HCT116 (cell line): ENCODE data around the gene CST2. TPM values are rescaled to one million over a fixed set of nuclear protein-coding genes. Genes with fewer than 3 reads are reported as not detected.

Experiments
- ATAC-seq: fragments of 200-7000 bp; cut with Tn5 transposase; 2 replicates; pipeline ENCODE4 v1.9.1; 2020; ENCODE audit warnings: mild to moderate bottlenecking, moderate library complexity
- BruUV-seq: library from RNA; stranded (reverse); fragments of 400-500 nt; replicated peaks from 2 replicates; lab custom pipeline; 2021; lab: Mats Ljungman, UMichigan
- CTCF ChIA-PET: fragments of 300-600 bp; sonication (Branson Sonifier 250); formaldehyde crosslinking; loops from one replicate; lab custom pipeline; 2021; ENCODE audit warnings: antibody characterized with exemption; lab: Charles Lee
- POLR2A ChIA-PET: fragments of 300-600, 350-600 bp; sonication (Branson Sonifier 250); formaldehyde crosslinking; loops from one replicate; lab custom pipeline; 2021; ENCODE audit warnings: antibody characterized with exemption; lab: Charles Lee
- RAD21 ChIA-PET, 2 experiments: fragments of 300-600 bp; sonication (Branson Sonifier 250); formaldehyde crosslinking; loops; one replicate each; lab custom pipeline; 2023; ENCODE audit warnings: low total read pairs in 2 of 2; ENCODE audit not compliant: uncharacterized antibody in 2 of 2, unreplicated experiment in 2 of 2, low non-redundant PET in 1 of 2; lab: Charles Lee
- DNase-seq: peaks from one replicate; pipeline ENCODE4 v3.0.0-alpha.2; 2010; ENCODE audit warnings: low read depth, low spot score
- H2AFZ ChIP-seq: fragments of 200-600 bp; shearing (Covaris generic), sonication (generic); 2 replicates; pipeline ENCODE4 v1.6.1; 2017; ENCODE audit warnings: low read depth, mixed run types, mixed read lengths, antibody characterized with exemption, low read length; ENCODE audit not compliant: poor library complexity, severe bottlenecking
- H3K27ac ChIP-seq: 2 replicates; pipeline ENCODE4 v1.5.1; 2012; ENCODE audit warnings: low read depth, low read length
- H3K27me3 ChIP-seq: fragments of 200-600 bp; sonication (generic); 2 replicates; pipeline ENCODE4 v1.6.1; 2016; ENCODE audit warnings: mixed run types, low read length, mixed read lengths; ENCODE audit not compliant: insufficient read depth
- H3K36me3 ChIP-seq, 2 experiments: fragments of 200-500 bp in 1 of 2; fragments of 200-600 bp in 1 of 2; sonication (Bioruptor generic) in 1 of 2; sonication (generic) in 1 of 2; 2 replicates each; pipeline versions ENCODE4 v1.5.1 to v1.6.1; 2014 to 2016; ENCODE audit warnings: low read length in 2 of 2, inconsistent platforms in 1 of 2, mixed read lengths in 1 of 2, mixed run types in 1 of 2; ENCODE audit not compliant: insufficient read depth in 2 of 2, control insufficient read depth in 1 of 2
- H3K4me1 ChIP-seq, 2 experiments: fragments of 200-600 bp in 1 of 2; sonication (generic) in 1 of 2; 2 replicates each; pipeline versions ENCODE4 v1.5.1 to v1.6.1; 2012 to 2017; ENCODE audit warnings: low read length in 2 of 2, inconsistent platforms in 1 of 2, mild to moderate bottlenecking in 1 of 2, mixed read lengths in 1 of 2, mixed run types in 1 of 2, moderate library complexity in 1 of 2; ENCODE audit not compliant: insufficient read depth in 2 of 2, control insufficient read depth in 1 of 2
- H3K4me2 ChIP-seq: fragments of 200-600 bp; sonication (generic); 2 replicates; pipeline ENCODE4 v1.6.1; 2017; ENCODE audit warnings: mixed run types, low read length, mixed read lengths
- H3K4me3 ChIP-seq, 2 experiments: fragments of 200-600 bp in 1 of 2; sonication (generic) in 1 of 2; replicated peaks in 1 of 2; 2 replicates each; pipeline ENCODE4 v1.5.1; 2011 to 2016; ENCODE audit warnings: low read length in 2 of 2, control low read depth in 1 of 2, low read depth in 1 of 2, mild to moderate bottlenecking in 1 of 2, mixed read lengths in 1 of 2, mixed run types in 1 of 2
- H3K79me2 ChIP-seq: fragments of 200-600 bp; sonication (generic); 2 replicates; pipeline ENCODE4 v1.6.1; 2017; ENCODE audit warnings: mild to moderate bottlenecking, mixed run types, low read length, moderate library complexity, mixed read lengths; ENCODE audit not compliant: insufficient read depth
- H3K9ac ChIP-seq: fragments of 200-600 bp; sonication (generic); 2 replicates; pipeline ENCODE4 v1.6.1; 2016; ENCODE audit warnings: low read length, mixed read lengths
- H3K9me2 ChIP-seq: fragments of 200-600 bp; sonication (generic), shearing (Covaris generic); 2 replicates; pipeline ENCODE4 v1.6.1; 2017; ENCODE audit warnings: mixed run types, mild to moderate bottlenecking, moderate library complexity; ENCODE audit not compliant: insufficient read depth
- H3K9me3 ChIP-seq, 2 experiments: fragments of 200-500 bp in 1 of 2; fragments of 200-600 bp in 1 of 2; sonication (Bioruptor generic) in 1 of 2; sonication (generic) in 1 of 2; 2 replicates each; pipeline ENCODE4 v1.6.1; 2014 to 2017; ENCODE audit warnings: low read length in 2 of 2, mixed read lengths in 2 of 2, inconsistent platforms in 1 of 2, low read depth in 1 of 2, mild to moderate bottlenecking in 1 of 2, mixed run types in 1 of 2, moderate library complexity in 1 of 2; ENCODE audit not compliant: control insufficient read depth in 1 of 2, insufficient read depth in 1 of 2
- H4K20me1 ChIP-seq: fragments of 200-600 bp; sonication (generic), shearing (Covaris generic); 2 replicates; pipeline ENCODE4 v1.6.1; 2017; ENCODE audit warnings: mixed run types, mild to moderate bottlenecking, moderate library complexity; ENCODE audit not compliant: insufficient read depth
- CBX3 ChIP-seq: IDR thresholded peaks from 2 replicates; pipeline ENCODE4 v1.6.1; 2012; ENCODE audit warnings: low read depth
- CEBPB ChIP-seq: IDR thresholded peaks from 2 replicates; pipeline ENCODE4 v1.6.1; 2012; ENCODE audit warnings: low read depth
- EGR1 ChIP-seq: IDR thresholded peaks from 2 replicates; pipeline ENCODE4 v1.6.1; 2012; ENCODE audit warnings: low read depth
- ELF1 ChIP-seq: IDR thresholded peaks from 2 replicates; pipeline ENCODE4 v1.6.1; 2012; ENCODE audit warnings: low read depth, borderline replicate concordance
- EZH2phosphoT487 ChIP-seq: fragments of 200-600 bp; IDR thresholded peaks from 2 replicates; pipeline ENCODE4 v1.6.1; 2018; ENCODE audit warnings: antibody characterized with exemption, borderline replicate concordance
- POLR2A ChIP-seq: IDR thresholded peaks from 2 replicates; pipeline ENCODE4 v1.7.0; 2011; ENCODE audit warnings: borderline replicate concordance; ENCODE audit not compliant: insufficient read depth, insufficient read length; ENCODE audit errors: extremely low read depth
- RAD21 ChIP-seq: IDR thresholded peaks from 2 replicates; pipeline ENCODE4 v1.6.1; 2012; ENCODE audit warnings: low read depth, mild to moderate bottlenecking
- SIN3A ChIP-seq: IDR thresholded peaks from 2 replicates; pipeline ENCODE4 v1.6.1; 2012; ENCODE audit warnings: low read depth
- SP1 ChIP-seq: IDR thresholded peaks from 2 replicates; pipeline ENCODE4 v1.6.1; 2012; ENCODE audit warnings: low read depth
- SRF ChIP-seq: IDR thresholded peaks from 2 replicates; pipeline ENCODE4 v1.6.1; 2012; ENCODE audit warnings: low read depth
- TCF7L2 ChIP-seq: IDR thresholded peaks from 2 replicates; pipeline ENCODE4 v1.7.0; 2011; ENCODE audit warnings: borderline replicate concordance, inconsistent platforms; ENCODE audit not compliant: insufficient read depth, insufficient read length; ENCODE audit errors: extremely low read depth
- YY1 ChIP-seq: IDR thresholded peaks from 2 replicates; pipeline ENCODE4 v1.6.1; 2011; ENCODE audit warnings: low read length, low read depth, moderate library complexity, mild to moderate bottlenecking; ENCODE audit not compliant: insufficient replicate concordance; ENCODE audit errors: extremely low read depth
- ZFX ChIP-seq: fragments of 450-650 bp; IDR thresholded peaks from 2 replicates; pipeline ENCODE4 v1.6.1; 2017
- ZNF274 ChIP-seq: fragments of 200-500 bp; sonication (Bioruptor generic); IDR thresholded peaks from 2 replicates; pipeline ENCODE4 v1.6.1; 2014; ENCODE audit warnings: mild to moderate bottlenecking, low read depth, low read length, inconsistent platforms
- intact Hi-C: fragments of 100-400 bp; cut with micrococcal nuclease; formaldehyde crosslinking; loops from 2 replicates; pipeline ENCODE4 v1.10.0; 2022
- total RNA-seq: library from RNA; stranded (reverse); gene quantifications from one replicate; pipeline ENCODE4 v1.2.1, GENCODE V29; 2021; ENCODE audit not compliant: unreplicated experiment
- TF ChIP-seq, protein P1 (sequence below): IDR thresholded peaks from 2 replicates; pipeline ENCODE4 v1.6.1; 2012
- TF ChIP-seq, protein P2 (sequence below): IDR thresholded peaks from 2 replicates; pipeline ENCODE4 v1.6.1; 2012
- TF ChIP-seq, protein P3 (sequence below): IDR thresholded peaks from 2 replicates; pipeline ENCODE4 v1.6.1; 2012; ENCODE audit warnings: low read depth
- TF ChIP-seq, protein P4 (sequence below), 3 experiments: fragments of 200-600 bp in 1 of 3; sonication (generic) in 1 of 3; IDR thresholded peaks in 2 of 3; conservative IDR thresholded peaks in 1 of 3; 2 replicates each; pipeline ENCODE4 v1.5.1; 2012 to 2017; ENCODE audit warnings: low read depth in 2 of 3, low read length in 2 of 3, antibody characterized with exemption in 1 of 3, borderline replicate concordance in 1 of 3, control low read depth in 1 of 3, mild to moderate bottlenecking in 1 of 3, mixed read lengths in 1 of 3, mixed run types in 1 of 3, moderate library complexity in 1 of 3; ENCODE audit not compliant: insufficient read depth in 1 of 3

Gene CST2
- total RNA-seq, 1 experiment from 2014 or later, result not detected

DNA sequence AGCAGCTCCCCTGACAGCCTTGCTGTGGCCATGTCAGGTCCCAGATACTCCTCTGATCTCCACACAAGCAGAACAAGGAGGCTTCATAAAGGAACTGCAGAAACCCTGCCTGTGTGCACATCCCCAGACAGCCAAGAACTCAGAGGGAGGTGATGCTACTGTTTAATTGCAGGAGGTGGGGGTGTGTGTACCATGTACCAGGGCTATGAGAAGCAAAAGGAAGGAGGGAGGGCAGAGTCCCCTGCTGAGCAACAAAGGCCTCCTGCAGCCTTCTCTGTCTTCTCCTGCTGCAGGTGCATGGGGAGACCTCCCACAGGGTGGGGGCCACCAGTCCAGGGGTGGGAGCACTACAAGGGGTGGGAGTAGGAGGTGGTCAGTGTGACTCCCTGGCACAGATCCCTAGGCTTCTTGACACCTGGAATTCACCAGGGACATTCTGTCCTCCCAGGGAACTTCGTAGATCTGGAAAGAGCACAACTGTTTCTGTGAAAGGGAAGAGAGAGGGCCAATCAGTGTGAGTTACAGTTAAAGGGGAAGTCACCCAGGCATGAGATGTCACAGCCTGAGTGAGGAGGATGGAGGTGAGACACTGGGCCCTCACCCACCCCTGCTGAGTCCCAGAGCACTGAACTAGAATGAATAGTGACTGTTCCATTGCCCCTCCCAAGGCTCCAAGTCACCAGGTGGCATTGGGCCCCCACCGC is 2.8 kb downstream of the CST2 start:
- H3K27ac ChIP-seq, result no peak overlapping the region
- H3K36me3 ChIP-seq, result no peaks in the 10 kb centered on the region
- H2AFZ ChIP-seq, result no peak overlapping the region
- BruUV-seq, result no TSS peak
- H3K27me3 ChIP-seq, result 0 out of 2 replicates have a peak, but pooled peaks cover 2% of the 10 kb centered on the region
- ATAC-seq, result no peak
- ChIA-PET CTCF (no interaction called here), RAD21 (no interaction called here), POLR2A (no interaction called here)
- H3K4me1 ChIP-seq, result no peaks in the 10 kb centered on the region
- no peak for TF ChIP-seq CEBPB
- TF ChIP-seq ZFX, result no peak
- no peak for TF ChIP-seq EGR1
- TF ChIP-seq SP1, result no peak
- no peak for TF ChIP-seq ZNF274
- no peak for TF ChIP-seq TCF7L2
- TF ChIP-seq, protein P1, sequence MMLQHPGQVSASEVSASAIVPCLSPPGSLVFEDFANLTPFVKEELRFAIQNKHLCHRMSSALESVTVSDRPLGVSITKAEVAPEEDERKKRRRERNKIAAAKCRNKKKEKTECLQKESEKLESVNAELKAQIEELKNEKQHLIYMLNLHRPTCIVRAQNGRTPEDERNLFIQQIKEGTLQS, result no peak
- no peak for TF ChIP-seq CBX3
- TF ChIP-seq SRF, result no peak
- no peak for TF ChIP-seq RAD21
- TF ChIP-seq POLR2A, result no peak
- TF ChIP-seq ELF1, result no peak
- TF ChIP-seq YY1, result no peak
- TF ChIP-seq EZH2phosphoT487, result no peak
- TF ChIP-seq, protein P2, sequence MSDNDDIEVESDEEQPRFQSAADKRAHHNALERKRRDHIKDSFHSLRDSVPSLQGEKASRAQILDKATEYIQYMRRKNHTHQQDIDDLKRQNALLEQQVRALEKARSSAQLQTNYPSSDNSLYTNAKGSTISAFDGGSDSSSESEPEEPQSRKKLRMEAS, result no peak
- TF ChIP-seq, protein P3, sequence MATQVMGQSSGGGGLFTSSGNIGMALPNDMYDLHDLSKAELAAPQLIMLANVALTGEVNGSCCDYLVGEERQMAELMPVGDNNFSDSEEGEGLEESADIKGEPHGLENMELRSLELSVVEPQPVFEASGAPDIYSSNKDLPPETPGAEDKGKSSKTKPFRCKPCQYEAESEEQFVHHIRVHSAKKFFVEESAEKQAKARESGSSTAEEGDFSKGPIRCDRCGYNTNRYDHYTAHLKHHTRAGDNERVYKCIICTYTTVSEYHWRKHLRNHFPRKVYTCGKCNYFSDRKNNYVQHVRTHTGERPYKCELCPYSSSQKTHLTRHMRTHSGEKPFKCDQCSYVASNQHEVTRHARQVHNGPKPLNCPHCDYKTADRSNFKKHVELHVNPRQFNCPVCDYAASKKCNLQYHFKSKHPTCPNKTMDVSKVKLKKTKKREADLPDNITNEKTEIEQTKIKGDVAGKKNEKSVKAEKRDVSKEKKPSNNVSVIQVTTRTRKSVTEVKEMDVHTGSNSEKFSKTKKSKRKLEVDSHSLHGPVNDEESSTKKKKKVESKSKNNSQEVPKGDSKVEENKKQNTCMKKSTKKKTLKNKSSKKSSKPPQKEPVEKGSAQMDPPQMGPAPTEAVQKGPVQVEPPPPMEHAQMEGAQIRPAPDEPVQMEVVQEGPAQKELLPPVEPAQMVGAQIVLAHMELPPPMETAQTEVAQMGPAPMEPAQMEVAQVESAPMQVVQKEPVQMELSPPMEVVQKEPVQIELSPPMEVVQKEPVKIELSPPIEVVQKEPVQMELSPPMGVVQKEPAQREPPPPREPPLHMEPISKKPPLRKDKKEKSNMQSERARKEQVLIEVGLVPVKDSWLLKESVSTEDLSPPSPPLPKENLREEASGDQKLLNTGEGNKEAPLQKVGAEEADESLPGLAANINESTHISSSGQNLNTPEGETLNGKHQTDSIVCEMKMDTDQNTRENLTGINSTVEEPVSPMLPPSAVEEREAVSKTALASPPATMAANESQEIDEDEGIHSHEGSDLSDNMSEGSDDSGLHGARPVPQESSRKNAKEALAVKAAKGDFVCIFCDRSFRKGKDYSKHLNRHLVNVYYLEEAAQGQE, result no peak
- no peak for TF ChIP-seq SIN3A
- TF ChIP-seq, protein P4, sequence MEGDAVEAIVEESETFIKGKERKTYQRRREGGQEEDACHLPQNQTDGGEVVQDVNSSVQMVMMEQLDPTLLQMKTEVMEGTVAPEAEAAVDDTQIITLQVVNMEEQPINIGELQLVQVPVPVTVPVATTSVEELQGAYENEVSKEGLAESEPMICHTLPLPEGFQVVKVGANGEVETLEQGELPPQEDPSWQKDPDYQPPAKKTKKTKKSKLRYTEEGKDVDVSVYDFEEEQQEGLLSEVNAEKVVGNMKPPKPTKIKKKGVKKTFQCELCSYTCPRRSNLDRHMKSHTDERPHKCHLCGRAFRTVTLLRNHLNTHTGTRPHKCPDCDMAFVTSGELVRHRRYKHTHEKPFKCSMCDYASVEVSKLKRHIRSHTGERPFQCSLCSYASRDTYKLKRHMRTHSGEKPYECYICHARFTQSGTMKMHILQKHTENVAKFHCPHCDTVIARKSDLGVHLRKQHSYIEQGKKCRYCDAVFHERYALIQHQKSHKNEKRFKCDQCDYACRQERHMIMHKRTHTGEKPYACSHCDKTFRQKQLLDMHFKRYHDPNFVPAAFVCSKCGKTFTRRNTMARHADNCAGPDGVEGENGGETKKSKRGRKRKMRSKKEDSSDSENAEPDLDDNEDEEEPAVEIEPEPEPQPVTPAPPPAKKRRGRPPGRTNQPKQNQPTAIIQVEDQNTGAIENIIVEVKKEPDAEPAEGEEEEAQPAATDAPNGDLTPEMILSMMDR (IDR thresholded peaks at IDR 0.05 in 2 of 3, conservative IDR thresholded peaks at IDR 0.05 in 1 of 3; ENCODE audit: borderline replicate concordance in 1 of 3, insufficient read depth in 1 of 3, low read depth in 2 of 3, low read length in 2 of 3), result no peak
- no peaks in the 10 kb centered on the region for H3K9me2 ChIP-seq
- no peaks in the 10 kb centered on the region for H3K79me2 ChIP-seq
- no peak overlapping the region for H3K4me2 ChIP-seq
- intact Hi-C loops, result no loop called here
- H3K9me3 ChIP-seq, result no peaks in the 10 kb centered on the region
- no peak overlapping the region for H3K4me3 ChIP-seq
- no peak overlapping the region for H3K9ac ChIP-seq
- no peaks in the 10 kb centered on the region for H4K20me1 ChIP-seq
- no peak for DNase-seq
